ENCODE results near the gene SNRNP200. TPM values are rescaled to one million over a fixed set of nuclear protein-coding genes. Genes with fewer than 3 reads are reported as not detected.
A peak's percentile ranks its signal among the peaks of the same experiment; 100 is the strongest.

SNRNP200 gene
- total RNA-seq (10 to 100 TPM; 82.7 to 96.1 TPM), polyA plus RNA-seq (ENCODE audit: insufficient read length in 6 of 6) (100 to 1,000 TPM; 184 to 209 (median 197) TPM)
- long read RNA-seq, donor 1, full-length matches to known transcripts = 5 of 240 reads
- long read RNA-seq, donor 1, partial matches to known transcripts = 235 of 240 reads
- long read RNA-seq, donor 1, other reads (novel, unspliced or antisense) = 0 of 240 reads
- long read RNA-seq, donor 2, full-length matches to known transcripts = 15 of 142 reads
- long read RNA-seq, donor 2, partial matches to known transcripts = 127 of 142 reads
- long read RNA-seq, donor 2, other reads (novel, unspliced or antisense) = 0 of 142 reads
- long read RNA-seq, donor 3, full-length matches to known transcripts = 8 of 73 reads
- long read RNA-seq, donor 3, partial matches to known transcripts = 65 of 73 reads
- long read RNA-seq, donor 3, other reads (novel, unspliced or antisense) = 0 of 73 reads
- long read RNA-seq, donor 4, partial matches to known transcripts = 6 of 15 reads
- long read RNA-seq, donor 4, other reads (novel, unspliced or antisense) = 9 of 15 reads
- long read RNA-seq, donor 5, full-length matches to known transcripts = 6 of 101 reads
- long read RNA-seq, donor 5, partial matches to known transcripts = 95 of 101 reads
- long read RNA-seq, donor 5, other reads (novel, unspliced or antisense) = 0 of 101 reads
- long read RNA-seq, donor 6, full-length matches to known transcripts = 8 of 94 reads
- long read RNA-seq, donor 6, partial matches to known transcripts = 86 of 94 reads
- long read RNA-seq, donor 6, other reads (novel, unspliced or antisense) = 0 of 94 reads
- long read RNA-seq, donor 7, full-length matches to known transcripts = 3 of 71 reads
- long read RNA-seq, donor 7, partial matches to known transcripts = 68 of 71 reads
- long read RNA-seq, donor 7, other reads (novel, unspliced or antisense) = 0 of 71 reads
- long read RNA-seq, donor 8, full-length matches to known transcripts = 6 of 171 reads
- long read RNA-seq, donor 8, partial matches to known transcripts = 165 of 171 reads
- long read RNA-seq, donor 8, other reads (novel, unspliced or antisense) = 0 of 171 reads
- long read RNA-seq, donor 9 = 0 reads
- long read RNA-seq, donor 10, partial matches to known transcripts = 5 of 5 reads
- long read RNA-seq, donor 10, other reads (novel, unspliced or antisense) = 0 of 5 reads
- long read RNA-seq, donor 11, full-length matches to known transcripts = 6 of 113 reads
- long read RNA-seq, donor 11, partial matches to known transcripts = 107 of 113 reads
- long read RNA-seq, donor 11, other reads (novel, unspliced or antisense) = 0 of 113 reads
- long read RNA-seq, donor 12, full-length matches to known transcripts = 5 of 91 reads
- long read RNA-seq, donor 12, partial matches to known transcripts = 86 of 91 reads
- long read RNA-seq, donor 12, other reads (novel, unspliced or antisense) = 0 of 91 reads

GRCh38 chr2:96305091-96305978 lies at the start of gene SNRNP200:
TSS of gene SNRNP200 (minus strand) at chr2:96305546. CDS start at chr2:96305437, 109 bp downstream.
- TF ChIP-seq, protein P1, sequence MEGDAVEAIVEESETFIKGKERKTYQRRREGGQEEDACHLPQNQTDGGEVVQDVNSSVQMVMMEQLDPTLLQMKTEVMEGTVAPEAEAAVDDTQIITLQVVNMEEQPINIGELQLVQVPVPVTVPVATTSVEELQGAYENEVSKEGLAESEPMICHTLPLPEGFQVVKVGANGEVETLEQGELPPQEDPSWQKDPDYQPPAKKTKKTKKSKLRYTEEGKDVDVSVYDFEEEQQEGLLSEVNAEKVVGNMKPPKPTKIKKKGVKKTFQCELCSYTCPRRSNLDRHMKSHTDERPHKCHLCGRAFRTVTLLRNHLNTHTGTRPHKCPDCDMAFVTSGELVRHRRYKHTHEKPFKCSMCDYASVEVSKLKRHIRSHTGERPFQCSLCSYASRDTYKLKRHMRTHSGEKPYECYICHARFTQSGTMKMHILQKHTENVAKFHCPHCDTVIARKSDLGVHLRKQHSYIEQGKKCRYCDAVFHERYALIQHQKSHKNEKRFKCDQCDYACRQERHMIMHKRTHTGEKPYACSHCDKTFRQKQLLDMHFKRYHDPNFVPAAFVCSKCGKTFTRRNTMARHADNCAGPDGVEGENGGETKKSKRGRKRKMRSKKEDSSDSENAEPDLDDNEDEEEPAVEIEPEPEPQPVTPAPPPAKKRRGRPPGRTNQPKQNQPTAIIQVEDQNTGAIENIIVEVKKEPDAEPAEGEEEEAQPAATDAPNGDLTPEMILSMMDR (IDR thresholded peaks at IDR 0.05) = no peak
- ATAC-seq = peak; percentile 100
- intact Hi-C loops (cut with DNase I) = no loop called here
- peak within 1 kb of the TSS; percentile 79 to 89 for H3K4me3 ChIP-seq
- H3K4me1 ChIP-seq = peaks cover 8 to 48% of the 10 kb centered on the region in 2 donors
- H3K27me3 ChIP-seq = no peaks in the 10 kb centered on the region
- peak; percentile 84 to 95 (median 89) for DNase-seq
- peaks cover 0 to 41% of the 10 kb centered on the region in 2 donors for H3K36me3 ChIP-seq
- peak within 1 kb of the TSS; percentile 56 to 87 for H3K27ac ChIP-seq
- no peaks in the 10 kb centered on the region for H3K9me3 ChIP-seq

DNA sequence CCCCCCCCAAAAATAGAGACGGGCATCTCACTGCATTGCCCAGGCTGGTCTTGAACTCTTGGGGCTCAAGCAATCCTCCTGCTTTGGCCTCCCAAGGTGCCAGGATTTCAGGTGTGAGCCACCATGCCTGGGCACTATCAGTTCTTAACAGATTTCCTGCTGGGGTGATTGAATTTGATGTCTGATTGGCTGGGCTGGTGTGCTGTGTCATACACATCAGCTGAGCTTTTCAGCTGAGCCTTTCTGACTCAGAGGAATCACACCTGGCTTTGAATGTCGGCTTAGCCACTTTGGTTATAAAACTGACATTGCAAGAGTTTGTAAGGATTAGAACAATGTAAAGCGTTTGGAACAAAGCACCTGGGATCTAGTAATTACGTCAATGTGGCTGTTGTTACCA lies 49.1 kb upstream of the SNRNP200 start:
- intact Hi-C loops (cut with DNase I) = no loop called here
- H3K4me1 ChIP-seq = peaks cover 0 to 8% of the 10 kb centered on the region in 2 donors
- H3K27me3 ChIP-seq = no peaks in the 10 kb centered on the region
- H3K4me3 ChIP-seq = no peak overlapping the region
- H3K27ac ChIP-seq = no peak overlapping the region
- DNase-seq (no peak), ATAC-seq (no peak)
- H3K9me3 ChIP-seq = no peaks in the 10 kb centered on the region
- TF ChIP-seq, protein P1 (IDR thresholded peaks at IDR 0.05) = no peak
- H3K36me3 ChIP-seq = peaks cover 0 to 40% of the 10 kb centered on the region in 2 donors

DNA sequence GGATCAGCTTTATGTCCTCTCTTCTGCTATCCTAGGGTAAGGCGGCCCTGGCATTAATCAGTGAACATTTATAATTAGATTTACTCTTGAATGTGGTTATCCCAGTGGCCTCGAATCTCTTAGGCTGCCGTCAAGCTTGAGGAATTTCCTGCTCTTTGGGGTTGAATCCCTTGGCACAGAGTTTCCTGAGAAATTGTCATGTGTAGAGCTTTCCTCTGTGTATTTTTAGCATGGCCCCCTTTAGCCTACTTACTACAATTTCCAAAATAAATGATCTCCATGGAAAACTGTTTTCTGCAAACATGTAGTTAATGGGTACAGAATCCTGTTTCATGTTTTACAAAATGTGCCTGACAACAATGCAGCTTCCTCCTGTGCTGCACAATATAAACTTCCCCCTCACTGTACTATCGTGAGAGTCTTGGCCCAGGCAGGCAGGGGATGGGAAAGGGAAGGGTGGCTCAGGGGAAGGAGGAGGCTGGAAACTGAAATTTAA lies 48.3 kb upstream of the SNRNP200 start:
- TF ChIP-seq, protein P1 (IDR thresholded peaks at IDR 0.05) = no peak
- intact Hi-C loops (cut with DNase I) = no loop called here
- DNase-seq = no peak

DNA sequence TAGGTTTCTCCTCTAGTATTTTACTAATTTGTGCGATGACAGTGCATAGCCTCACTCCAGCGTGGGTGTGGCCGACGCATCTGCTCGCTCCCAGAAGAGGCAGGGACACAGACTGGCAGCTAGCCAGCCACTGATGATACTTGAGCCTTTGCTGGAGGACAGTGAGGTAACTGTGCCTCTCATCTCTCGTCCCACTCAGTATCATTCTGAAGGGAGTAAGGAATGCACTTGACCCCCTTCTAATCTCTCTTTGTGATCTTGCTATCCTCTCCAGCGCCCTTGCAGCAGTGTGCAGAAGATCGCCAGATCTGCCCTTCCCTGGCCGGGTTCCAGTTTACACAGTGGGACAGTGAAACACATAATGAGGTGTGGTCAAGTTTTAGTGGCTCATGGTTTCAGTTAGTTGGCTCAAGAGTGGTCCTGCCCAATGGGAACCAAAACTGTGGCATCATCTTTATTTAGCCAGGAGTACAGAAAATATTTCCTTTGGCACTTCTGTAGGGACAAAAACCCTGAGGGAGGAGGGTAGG lies 47.8 kb upstream of the SNRNP200 start:
- intact Hi-C loops (cut with DNase I) = no loop called here
- Histone ChIP-seq H3K9me3 (no peaks in the 10 kb centered on the region), H3K4me1 (peaks cover 0 to 8% of the 10 kb centered on the region in 2 donors), H3K27ac (peak overlapping the region; percentile 26 to 50), H3K27me3 (no peaks in the 10 kb centered on the region), H3K4me3 (no peak overlapping the region), H3K36me3 (peaks cover 0 to 39% of the 10 kb centered on the region in 2 donors)
- DNase-seq = no peak
- TF ChIP-seq, protein P1 (IDR thresholded peaks at IDR 0.05) = no peak
- no peak for ATAC-seq

More for the DNA sequence above, 48.3 kb upstream of the SNRNP200 start:
- Histone ChIP-seq H3K27ac (peak overlapping the region; percentile 26 to 50), H3K27me3 (no peaks in the 10 kb centered on the region), H3K4me1 (peaks cover 0 to 8% of the 10 kb centered on the region in 2 donors), H3K36me3 (peaks cover 0 to 39% of the 10 kb centered on the region in 2 donors), H3K4me3 (no peak overlapping the region), H3K9me3 (no peaks in the 10 kb centered on the region)
- ATAC-seq = peak; percentile 53

Data from left lung (tissue), 14 donors.